Stimulated activated CD8-positive, alpha-beta memory T cell treated with anti-CD3 and anti-CD28 coated beads, Interleukin-15, amount 100 ng/mL, for 24 hours (primary cell): ENCODE data around the gene TMEM62.
"Not testable (repeated sequence)": the region's sequence is repeated elsewhere in the genome, so short reads cannot be mapped to it uniquely, and the experiment has no call there.

Source experiments
- DNase-seq: peaks from one replicate; pipeline ENCODE4 v3.0.0-alpha.2; 2020; ENCODE audit warnings: low read depth

The TMEM62 gene

GRCh38 chr15:43125100-43125661 is 8.2 kb upstream of the TMEM62 start:
- DNase-seq, result no peak

GRCh38 chr15:43126356-43126755 is 7.0 kb upstream of the TMEM62 start:
- DNase-seq, result no peak

- DNase-seq, result no peak
Observed at GRCh38 chr15:43127752-43128151, 5.6 kb upstream of the TMEM62 start.

- not testable (repeated sequence) for DNase-seq
Observed at GRCh38 chr15:43128174-43128979, 5.0 kb upstream of the TMEM62 start.

- no peak for DNase-seq
Observed at GRCh38 chr15:43128980-43129335, 4.4 kb upstream of the TMEM62 start.

- DNase-seq, result no peak
Observed at GRCh38 chr15:43132830-43133429, 456 bp upstream of the TMEM62 start.

GRCh38 chr15:43134157-43134635 is 810 bp downstream of the TMEM62 start:
- DNase-seq, result no peak

GRCh38 chr15:43135351-43135750 is 2.0 kb downstream of the TMEM62 start:
- DNase-seq, result no peak

GRCh38 chr15:43143203-43143941 is 10.0 kb downstream of the TMEM62 start:
- no peak for DNase-seq

- DNase-seq, result no peak
Observed at GRCh38 chr15:43144512-43144911, 11.1 kb downstream of the TMEM62 start.

- no peak for DNase-seq
Observed at GRCh38 chr15:43146184-43146583, 12.8 kb downstream of the TMEM62 start.

- DNase-seq, result no peak
Observed at GRCh38 chr15:43150191-43150929, 17.0 kb downstream of the TMEM62 start.

GRCh38 chr15:43151688-43152087 is 18.3 kb downstream of the TMEM62 start:
- DNase-seq, result no peak

GRCh38 chr15:43153269-43153668 is 19.9 kb downstream of the TMEM62 start:
- DNase-seq, result no peak

- DNase-seq, result no peak
Observed at GRCh38 chr15:43165801-43166325, 32.5 kb downstream of the TMEM62 start.

GRCh38 chr15:43167261-43167660 is 33.9 kb downstream of the TMEM62 start:
- not testable (repeated sequence) for DNase-seq

GRCh38 chr15:43168192-43169107 is 35.1 kb downstream of the TMEM62 start:
- no peak for DNase-seq

GRCh38 chr15:43169888-43170287 is 36.5 kb downstream of the TMEM62 start:
- DNase-seq, result no peak

GRCh38 chr15:43175656-43176309 is 42.4 kb downstream of the TMEM62 start:
- DNase-seq, result not testable (repeated sequence)

GRCh38 chr15:43177147-43177546 is 43.8 kb downstream of the TMEM62 start:
- DNase-seq, result not testable (repeated sequence)
